ENCODE data around the gene XIRP2.
"Not testable (repeated sequence)": the region's sequence is repeated elsewhere in the genome, so short reads cannot be mapped to it uniquely, and the experiment has no call there.

The XIRP2 gene

DNA sequence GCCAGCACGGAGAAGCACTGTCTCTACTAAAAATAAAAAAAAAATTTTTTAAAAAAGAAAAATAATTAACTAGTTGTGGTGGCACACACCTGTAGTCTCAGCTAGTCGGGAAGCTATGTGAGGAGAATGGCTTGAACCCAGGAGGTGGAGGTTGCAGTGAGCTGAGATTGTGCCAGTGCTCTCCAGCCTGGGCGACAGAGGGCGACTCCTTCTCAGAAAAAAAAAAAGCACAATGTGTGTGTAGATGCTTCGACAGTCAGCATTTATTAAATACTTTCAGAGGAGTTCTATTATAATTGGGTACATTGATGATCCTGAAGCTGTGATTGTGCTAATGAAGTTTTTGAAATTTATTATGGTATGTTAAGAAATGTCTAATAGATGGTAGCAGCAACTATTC is 46.5 kb downstream of the XIRP2 start:
- DNase-seq, result no peak

DNA sequence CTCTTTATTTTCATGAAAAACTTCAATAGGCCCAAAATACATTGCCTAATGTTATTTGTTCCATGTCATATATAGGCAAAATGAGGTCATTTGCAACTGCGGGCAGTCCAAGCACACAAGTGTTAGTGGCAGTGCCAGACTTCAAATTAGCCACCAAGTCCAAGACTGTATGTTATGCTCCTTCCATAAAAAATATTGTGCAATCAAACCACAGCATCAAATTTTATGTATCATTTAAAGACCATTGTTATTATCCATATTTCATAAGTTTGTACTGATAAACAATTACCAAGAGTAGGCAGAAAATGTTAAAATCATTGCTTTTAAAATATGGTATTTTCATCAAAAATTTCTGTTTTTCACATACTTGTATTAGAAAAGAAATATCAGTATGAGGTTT is 54.1 kb downstream of the XIRP2 start:
- no peak for DNase-seq

DNA sequence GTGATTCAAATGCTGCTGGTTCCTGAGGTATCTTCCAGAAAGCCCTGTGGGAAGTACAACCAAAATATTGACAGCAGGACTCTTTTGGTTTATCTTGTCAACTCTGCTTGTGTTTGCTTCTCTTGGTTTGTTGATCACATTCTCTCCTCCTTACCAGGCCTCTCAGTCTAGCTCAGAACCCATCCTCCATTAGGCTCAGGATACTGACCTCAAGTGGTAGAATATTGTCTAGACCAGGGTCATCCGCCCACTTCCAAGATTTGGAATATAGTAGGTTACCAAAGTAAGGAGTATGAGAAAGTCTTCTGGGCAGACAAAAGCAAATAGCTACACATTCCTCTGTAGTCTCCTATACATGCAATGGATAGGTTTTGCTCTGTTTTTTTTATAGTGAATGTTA is 56.6 kb downstream of the XIRP2 start:
- no peak for DNase-seq

DNA sequence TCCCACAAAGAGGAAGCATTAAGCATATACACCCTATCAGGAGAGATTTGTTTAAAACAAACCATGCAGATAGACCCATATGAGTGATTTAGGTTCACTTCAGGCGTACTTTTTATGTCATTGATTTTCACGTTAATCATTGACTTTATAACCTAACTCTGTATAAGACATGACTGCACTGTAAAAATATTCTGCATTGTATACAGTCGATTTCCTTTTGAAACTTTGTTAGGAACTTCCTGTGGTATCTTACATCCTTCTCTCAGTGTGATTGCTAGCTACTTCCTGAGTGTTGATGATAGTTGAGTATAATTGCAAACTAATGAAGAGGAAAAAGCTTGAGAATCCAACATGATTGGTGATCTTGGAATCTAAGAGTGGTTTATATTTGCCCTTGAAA is 69.4 kb downstream of the XIRP2 start:
- DNase-seq, result no peak

DNA sequence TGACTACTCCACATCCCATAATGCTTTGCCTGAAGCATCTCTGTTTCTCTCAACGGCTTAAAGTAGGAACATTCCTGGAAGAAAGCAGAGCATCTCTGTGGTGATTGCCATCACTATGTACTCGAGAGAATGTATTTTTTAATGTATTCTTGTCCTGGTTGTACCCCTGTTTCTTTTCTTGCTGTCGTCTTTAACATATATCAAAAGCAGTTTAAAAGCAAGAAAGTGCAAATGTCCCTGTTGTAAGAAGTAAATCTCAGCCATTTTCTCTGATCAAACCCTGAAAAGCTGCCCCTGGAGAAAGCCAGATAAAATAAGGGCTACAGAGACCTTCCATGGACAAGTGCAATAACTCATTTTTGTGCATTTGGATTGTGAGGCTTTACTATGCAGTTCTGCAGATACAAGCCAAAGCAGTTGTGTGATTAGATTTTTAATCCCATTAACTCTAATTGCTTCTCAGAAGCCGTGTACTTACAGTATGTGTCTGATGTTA is 70.8 kb downstream of the XIRP2 start:
- no peak for DNase-seq

DNA sequence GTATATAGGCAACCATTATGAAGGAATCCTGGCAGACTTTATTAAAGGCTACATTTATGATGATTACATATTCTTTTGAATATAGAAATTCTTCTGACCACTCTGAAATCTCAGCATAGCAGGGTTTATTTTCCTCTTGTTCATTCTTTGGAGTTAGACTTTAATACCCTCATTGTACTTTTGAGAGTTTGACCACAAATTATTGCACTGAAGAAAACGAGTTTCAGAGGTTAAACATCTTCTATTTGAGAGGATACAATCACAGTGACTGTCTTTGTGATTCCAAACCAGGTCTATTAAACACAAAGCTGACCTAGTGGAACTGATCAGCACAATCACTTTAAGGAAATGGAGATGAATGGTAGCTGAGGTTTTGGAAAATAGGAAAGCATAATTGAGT is 71.3 kb downstream of the XIRP2 start:
- DNase-seq, result no peak

DNA sequence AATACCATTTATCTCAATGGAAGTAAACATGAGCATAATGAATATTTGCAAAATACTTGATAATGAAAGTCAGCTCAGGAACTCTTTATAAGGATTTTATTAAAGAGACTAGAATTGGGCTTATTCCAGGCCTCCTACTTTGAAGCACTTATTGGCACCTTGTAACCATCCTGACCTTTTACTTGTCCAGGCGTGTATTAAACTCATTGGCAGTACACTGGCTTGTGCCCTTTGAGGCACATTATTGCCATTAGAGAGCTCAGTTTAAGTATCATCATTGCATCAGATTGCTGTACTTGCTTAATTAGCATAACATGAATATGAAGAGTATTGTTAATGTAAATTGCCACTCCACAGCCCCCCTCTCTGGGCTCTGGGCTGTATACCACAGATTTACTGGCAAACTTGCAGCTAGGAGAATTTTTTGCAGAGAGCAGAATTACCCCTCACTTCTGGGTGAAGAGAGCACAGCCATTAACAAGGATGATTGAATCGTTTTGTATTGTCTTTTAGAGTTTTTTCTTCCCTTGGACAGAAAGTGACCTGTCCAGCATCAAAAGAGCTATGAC is 72.5 kb downstream of the XIRP2 start:
- no peak for DNase-seq

DNA sequence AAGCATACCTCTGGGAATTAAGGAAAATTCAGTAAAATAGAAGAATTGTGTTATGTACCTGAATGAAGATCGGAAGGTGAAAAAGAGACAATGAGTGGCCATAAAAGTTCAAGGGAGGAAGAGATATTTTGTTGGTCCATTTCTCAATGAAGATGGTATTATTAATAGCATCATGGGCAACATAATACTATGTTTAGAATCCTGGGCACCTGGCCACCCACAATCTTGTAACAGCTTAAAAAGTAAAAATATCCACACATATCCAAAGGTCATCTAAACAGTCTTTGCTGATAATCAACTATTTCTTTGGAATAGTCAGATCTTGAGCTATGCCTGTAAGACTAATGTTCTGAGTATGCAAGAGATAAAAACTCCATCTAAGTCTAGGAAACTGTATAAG is 73.7 kb downstream of the XIRP2 start:
- DNase-seq, result no peak

DNA sequence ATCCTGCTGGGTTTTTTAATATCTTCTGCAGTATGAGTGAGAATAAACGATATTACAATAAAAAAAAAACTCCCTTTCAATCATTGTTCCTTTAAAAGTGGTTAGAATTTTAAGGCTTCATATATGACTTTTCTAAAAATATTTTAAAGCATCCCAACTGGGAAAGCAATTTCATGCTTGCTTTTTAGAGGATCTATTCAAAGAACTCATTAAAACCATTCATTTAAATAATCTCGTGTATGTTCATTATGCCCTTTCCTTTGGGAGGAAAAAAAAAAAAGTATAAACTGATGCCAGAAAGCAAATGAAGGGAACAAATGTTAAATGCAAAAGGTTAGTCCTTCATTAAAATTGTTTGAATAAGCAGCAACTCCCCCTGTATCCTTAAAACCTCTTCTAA is 81.2 kb downstream of the XIRP2 start:
- no peak for DNase-seq

DNA sequence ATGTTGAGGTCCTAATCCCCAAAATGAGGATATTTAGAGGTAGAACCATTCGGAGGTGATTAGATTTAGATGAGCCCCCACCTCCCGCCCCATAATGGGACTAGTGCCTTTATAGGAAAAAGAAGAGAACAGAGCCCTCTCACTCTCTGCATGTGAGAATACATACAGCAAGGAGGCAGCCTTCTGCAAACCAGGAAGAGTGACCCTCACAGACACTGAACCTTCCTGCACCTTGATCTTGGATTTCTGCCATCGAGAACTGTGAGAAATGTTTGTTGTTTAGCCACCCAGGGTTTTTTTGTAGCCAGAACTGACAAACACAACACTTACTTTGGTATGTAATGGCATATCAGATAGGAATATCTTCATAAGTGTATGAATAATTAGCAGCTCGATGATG is 83.7 kb downstream of the XIRP2 start:
- DNase-seq, result no peak

DNA sequence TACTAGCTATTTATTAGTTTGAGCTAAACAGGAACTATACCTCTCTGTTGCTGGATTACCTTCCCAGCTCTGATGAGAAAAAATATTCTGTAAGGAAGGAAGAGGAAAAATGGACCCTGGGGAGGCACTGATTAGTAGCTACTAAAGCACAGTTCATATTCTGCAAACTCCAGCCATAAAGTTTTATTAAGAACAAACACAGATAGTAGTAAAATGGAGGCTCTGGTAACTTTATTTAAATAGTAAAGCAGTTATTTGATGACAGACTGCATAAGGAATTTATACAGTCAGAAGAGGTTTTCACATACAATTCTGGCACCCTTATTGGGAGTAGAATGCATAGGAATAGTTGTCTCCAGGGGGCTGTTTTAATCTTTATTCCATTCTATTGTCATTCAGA is 84.1 kb downstream of the XIRP2 start:
- DNase-seq, result no peak

DNA sequence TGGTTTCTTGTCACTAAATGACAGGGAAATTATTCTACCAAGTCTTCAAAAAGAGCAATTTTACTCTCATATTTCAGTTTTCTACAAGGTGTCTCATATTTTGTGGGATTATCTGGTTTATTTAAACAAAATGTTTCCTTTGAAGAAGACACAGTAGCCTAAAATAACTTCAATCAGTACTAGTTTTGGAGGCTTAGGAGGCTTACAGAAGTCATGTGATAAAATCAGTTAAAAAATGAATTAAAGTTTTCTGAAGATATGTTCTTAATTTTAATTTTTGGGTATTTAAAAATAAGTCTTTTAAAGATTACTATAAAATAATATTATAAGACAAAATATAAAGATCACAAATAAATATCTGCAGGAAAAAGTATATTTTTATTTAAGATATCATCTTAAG is 95.9 kb downstream of the XIRP2 start:
- DNase-seq, result no peak

DNA sequence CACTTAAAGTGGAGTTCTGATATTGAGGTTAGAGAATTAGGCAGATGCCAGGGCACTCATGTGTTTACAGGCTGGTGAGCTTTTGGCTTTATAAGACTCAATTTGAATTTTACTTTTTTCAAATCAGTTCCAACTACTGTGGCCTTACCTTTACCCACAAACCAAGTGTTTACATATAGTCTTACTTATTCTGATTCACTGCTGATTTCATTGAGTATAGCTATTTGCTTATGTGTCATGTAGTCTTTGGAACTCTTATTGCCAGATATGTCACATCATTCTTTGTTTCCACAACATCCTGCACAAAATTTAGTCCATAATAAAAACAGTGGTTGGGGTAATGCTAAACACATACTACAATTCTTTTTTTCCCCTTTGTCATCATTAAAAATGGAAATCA is 96.5 kb downstream of the XIRP2 start:
- no peak for DNase-seq

DNA sequence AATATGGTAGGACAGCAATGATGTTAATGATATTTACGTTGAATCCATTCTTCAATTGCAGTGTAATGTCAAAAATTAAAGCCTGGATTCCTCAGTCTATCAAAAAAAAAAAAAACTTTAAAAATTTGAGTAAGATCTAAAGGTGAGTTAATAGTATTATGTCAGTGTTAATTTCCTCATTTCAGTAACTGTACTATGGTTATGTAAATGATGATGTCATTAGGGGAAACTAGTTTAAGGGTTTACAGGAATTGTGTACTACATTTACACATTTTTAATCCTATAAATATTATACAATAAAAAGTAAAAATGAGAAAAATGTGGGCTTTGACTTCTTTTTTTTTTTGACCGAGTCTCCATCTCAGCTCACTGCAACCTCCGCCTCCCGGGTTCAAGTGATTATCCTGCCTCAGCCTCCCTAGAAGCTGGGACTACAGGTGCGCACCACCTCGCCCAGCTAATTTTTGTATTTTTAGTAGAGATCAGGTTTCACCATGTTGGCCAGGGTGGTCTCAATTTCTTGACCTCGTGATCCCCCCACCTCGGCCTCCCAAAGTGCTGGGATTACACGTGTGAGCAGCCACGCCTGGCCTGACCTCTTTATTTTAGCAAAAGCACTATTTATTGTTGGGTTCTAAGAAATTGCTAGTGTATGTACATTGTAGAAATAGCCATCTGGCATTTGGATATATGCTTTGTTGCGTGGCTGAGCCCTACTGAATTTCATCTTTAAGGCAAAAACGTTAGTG is 106.5 kb downstream of the XIRP2 start:
- no peak for DNase-seq

DNA sequence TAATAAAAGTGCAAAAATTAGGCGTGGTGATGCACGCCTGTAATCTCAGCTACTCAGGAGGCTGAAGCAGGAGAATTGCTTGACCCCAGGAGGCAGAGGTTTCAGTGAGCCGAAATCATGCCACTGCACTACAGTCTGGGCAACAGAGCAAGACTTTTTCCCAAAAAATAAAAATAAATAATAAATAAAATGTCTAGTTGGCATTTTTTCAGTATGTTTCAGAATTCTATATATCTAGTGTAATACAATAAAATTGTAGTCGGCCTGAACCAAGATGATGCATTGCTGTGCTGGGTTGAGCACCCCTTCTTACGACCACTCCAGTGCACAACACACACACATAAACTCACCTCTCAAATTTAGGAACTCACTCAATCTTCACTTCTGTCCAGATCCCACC is 108.2 kb downstream of the XIRP2 start:
- no peak for DNase-seq

DNA sequence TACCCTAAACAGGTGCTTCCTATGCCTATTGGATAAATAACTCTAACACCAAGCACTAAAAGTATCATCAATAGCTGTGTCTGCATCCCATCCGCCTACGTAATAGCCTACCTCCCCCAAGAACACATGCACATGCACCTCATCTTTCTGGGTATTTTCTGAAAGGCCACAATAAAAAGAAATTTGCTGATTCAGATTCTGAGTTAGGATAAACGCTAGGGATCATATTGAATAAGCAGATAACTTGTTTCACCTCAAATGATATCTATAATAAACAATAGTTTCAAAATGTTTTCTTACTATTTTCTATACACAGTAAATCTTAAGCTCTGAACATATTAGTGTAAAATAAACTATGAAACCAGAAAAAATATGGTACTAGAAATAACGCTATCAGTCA is 112.9 kb downstream of the XIRP2 start:
- no peak for DNase-seq

DNA sequence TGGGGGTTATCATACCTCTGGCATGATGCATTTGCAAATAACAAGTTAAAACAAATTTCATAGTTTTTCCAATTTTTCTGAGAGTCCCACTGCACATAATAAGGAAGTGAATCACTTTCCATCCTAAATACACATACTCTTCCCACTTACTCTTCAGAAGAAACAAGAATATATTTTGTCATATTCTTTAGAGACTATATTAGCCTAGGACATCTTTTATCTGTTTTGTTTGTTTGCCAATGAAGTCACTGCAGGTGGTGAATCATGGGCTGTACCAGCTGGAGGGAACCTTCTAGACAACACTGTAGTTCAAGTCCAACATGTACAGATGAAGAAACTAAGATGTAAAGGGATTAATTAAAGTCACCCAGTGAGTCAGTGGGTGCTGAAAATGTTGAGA is 116.8 kb downstream of the XIRP2 start:
- DNase-seq, result no peak

DNA sequence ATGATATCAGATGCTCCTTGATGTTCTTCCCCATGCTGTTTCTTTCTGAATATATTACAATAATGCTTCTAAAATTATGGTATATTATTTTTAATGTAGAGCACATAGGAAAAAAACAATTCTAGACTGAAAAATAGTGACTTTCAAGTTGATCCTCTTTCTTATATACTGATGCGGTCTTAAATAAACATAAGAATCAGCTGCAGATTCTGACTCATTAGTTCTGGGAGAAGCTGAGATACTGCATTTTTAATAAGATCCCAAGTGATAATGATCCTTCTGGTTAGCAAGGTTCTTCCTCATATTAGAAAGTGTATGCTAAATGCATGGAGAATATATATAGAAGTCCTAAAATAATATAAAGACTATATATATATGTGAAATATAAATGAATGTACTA is 124.9 kb downstream of the XIRP2 start:
- no peak for DNase-seq

DNA sequence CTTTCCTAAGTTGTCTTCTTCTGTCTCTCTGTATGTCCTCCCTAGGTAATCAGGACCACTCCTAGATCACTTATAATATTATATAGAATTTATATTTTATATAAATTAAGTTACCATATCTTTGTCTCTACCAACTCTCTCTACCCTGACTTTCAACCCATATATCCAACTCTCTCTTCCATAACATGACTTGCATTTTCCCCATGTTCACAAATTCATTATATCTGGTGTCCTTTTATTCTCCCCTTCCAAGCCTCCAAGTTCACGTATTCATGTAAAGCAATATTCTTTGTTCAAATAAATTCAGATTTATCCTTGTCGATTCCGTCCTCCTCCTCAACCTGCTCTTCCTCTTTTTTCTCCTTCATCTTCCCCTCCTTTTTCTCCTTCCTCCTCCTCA is 127.5 kb downstream of the XIRP2 start:
- no peak for DNase-seq

DNA sequence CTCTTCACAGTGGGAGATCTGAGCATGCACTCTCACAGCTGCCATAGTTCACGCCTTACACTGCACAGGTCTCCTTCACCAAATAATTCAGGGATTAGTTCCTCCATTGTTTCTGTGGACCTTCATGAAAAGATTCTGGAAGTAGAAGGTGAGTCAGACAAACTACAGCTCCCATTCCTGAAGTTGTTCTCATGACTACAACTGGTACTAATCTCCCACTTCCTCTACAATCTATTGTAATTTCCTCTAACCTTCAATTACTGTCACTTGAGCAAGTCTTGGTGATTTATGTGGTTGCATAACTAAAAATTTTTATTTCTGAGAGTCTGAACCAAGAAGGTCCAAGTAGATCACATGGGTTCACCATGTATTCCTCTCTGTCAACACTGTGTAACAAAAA is 128.7 kb downstream of the XIRP2 start:
- no peak for DNase-seq

DNA sequence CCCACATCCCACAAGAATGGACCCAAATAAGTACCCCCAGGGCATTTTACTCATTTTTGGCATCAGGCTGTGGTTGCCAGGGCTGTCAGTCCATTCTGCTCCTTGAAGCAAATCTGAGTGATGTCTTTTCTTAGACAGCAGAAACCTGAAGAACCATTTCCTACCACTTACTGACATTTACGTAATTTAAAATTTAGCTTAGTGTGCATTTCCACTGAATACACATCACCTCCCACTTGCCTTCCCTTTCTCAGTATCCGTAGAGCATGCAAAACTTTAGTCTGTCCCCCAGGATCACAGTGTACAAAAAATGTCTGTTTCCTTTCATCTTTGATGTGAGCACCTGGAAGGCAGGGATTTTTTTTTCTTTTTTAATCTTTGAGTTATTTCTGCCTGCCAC is 130.3 kb downstream of the XIRP2 start:
- DNase-seq, result no peak

DNA sequence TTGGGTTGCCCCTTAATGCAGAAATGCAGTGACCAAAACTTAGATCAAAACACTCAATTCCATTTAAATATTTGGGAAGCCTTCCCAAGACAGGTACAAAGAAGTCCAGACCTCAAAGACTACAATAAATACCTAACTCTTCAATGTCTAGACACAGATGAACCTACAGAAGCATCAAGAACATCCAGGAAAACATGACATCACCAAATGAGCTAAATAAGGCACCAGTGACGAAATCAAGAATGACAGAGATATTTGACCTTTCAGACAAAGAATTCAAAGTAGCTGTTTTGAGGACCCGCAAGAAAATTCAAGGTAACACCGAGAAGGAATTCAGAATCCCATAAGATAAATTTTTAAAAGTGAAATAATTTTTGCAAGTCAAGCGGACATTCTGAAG is 140.2 kb downstream of the XIRP2 start:
- DNase-seq, result no peak

DNA sequence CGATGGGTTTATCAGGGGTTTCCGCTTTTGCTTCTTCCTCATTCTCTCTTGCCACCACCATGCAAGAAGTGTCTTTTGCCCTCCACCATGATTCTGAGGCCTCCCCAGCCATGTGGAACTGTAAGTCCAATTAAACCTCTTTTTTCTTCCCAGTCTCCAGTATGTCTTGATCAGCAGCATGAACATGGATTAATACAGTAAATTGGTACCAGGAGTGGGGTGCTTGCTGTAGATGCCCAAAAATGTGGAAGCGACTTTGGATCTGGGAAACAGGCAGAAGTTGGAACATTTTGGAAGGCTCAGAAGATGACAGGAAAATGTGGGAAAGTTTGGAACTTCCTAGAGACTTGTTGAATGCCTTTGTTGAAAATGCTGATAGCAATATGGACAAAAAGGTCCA is 146.7 kb downstream of the XIRP2 start:
- DNase-seq, result not testable (repeated sequence)

DNA sequence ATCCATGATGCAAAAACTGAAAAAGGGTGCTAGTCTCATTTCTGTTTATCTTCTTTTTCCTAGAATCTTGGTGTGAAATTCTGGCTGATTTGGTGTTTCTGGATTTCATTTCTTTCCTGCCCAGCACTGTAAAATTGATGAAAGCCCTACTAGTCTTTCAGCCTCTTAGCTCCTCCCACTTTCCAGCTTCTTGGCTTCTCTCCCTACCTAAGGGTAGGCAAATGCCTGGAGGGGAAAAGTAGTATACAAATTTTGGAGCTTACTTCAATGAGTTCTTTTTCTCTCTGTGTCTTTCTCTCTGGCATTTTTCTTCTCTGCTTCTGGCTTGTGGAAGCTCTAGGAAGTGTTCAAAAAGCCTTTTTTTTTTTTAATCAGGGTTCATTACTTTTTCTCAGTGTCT is 160.5 kb downstream of the XIRP2 start:
- no peak for DNase-seq

DNA sequence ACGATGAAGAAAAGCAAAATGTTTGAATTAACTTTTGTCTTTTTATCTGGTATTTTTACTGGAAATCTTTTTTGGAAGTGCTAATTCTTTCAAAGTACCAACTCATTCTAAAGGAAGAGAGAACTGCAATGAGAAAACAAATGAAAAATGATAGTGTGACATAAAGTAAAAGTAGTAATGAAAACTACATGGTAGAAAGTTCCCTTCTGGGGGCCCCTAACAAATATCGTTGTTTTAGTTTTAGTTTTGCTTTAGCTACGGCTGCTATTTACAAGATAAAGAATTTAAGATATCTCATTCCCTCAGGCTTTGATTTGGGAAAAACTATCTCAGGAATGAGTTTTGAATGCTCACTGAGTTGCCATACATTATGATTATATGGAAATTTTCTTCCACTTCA is 161.4 kb downstream of the XIRP2 start:
- no peak for DNase-seq
